DND-41 (cell line): Measurements from ENCODE around the gene RPL10.

ENCODE experiments used
- ATAC-seq: fragments of 200-7000 bp; cut with Tn5 transposase; 3 replicates; pipeline ENCODE4 v1.9.1; 2021; ENCODE audit warnings: low read depth; ENCODE audit not compliant: insufficient read depth
- DNase-seq: peaks from one replicate; pipeline ENCODE4 v3.0.0-alpha.2; 2020
- H2AFZ ChIP-seq: 2 replicates; pipeline ENCODE4 v1.6.0; 2012; ENCODE audit warnings: low read depth, low read length
- H3K27ac ChIP-seq: 2 replicates; pipeline ENCODE4 v1.5.1; 2012; ENCODE audit warnings: low read length, inconsistent platforms
- H3K27me3 ChIP-seq: fragments of 200-600 bp; sonication (generic); 2 replicates; pipeline ENCODE4 v1.6.0; 2012; ENCODE audit warnings: low read length, mild to moderate bottlenecking, inconsistent platforms; ENCODE audit not compliant: insufficient read depth, poor library complexity
- H3K36me3 ChIP-seq: 2 replicates; pipeline ENCODE4 v1.5.1; 2012; ENCODE audit warnings: low read length, inconsistent platforms; ENCODE audit not compliant: insufficient read depth
- H3K4me1 ChIP-seq: 2 replicates; pipeline ENCODE4 v1.5.1; 2012; ENCODE audit warnings: mild to moderate bottlenecking, low read length; ENCODE audit not compliant: insufficient read depth
- H3K4me2 ChIP-seq: 2 replicates; pipeline ENCODE4 v1.6.0; 2012; ENCODE audit warnings: mild to moderate bottlenecking, moderate library complexity, low read length, inconsistent platforms; ENCODE audit not compliant: insufficient read depth
- H3K4me3 ChIP-seq, 2 experiments: fragments of 200-600 bp in 1 of 2; shearing (Covaris generic) in 1 of 2; 2 replicates each; pipeline ENCODE4 v1.5.1; 2012 to 2016; ENCODE audit warnings: inconsistent platforms in 2 of 2, low read length in 2 of 2, mild to moderate bottlenecking in 2 of 2, low read depth in 1 of 2, moderate library complexity in 1 of 2
- H3K79me2 ChIP-seq: 2 replicates; pipeline ENCODE4 v1.6.0; 2012; ENCODE audit warnings: low read length, inconsistent platforms; ENCODE audit not compliant: insufficient read depth
- H3K9ac ChIP-seq: 2 replicates; pipeline ENCODE4 v1.6.0; 2012; ENCODE audit warnings: low read depth, mild to moderate bottlenecking, inconsistent platforms, low read length, moderate library complexity
- H3K9me3 ChIP-seq: 2 replicates; pipeline ENCODE4 v1.5.1; 2012; ENCODE audit warnings: low read length, moderate library complexity, mild to moderate bottlenecking, inconsistent platforms; ENCODE audit not compliant: insufficient read depth, severe bottlenecking
- H4K20me1 ChIP-seq: 2 replicates; pipeline ENCODE4 v1.6.0; 2012; ENCODE audit warnings: low read length; ENCODE audit not compliant: insufficient read depth
- CTCF ChIP-seq: IDR thresholded peaks from 2 replicates; pipeline ENCODE4 v1.5.1; 2012; ENCODE audit warnings: borderline replicate concordance, low read length, moderate library complexity, mild to moderate bottlenecking; ENCODE audit not compliant: poor library complexity, severe bottlenecking; ENCODE audit errors: extremely low read depth
- EZH2 ChIP-seq: IDR thresholded peaks from 3 replicates; pipeline ENCODE4 v1.6.1; 2012; ENCODE audit warnings: borderline replicate concordance, low read depth, mild to moderate bottlenecking, moderate library complexity, low read length, inconsistent platforms; ENCODE audit not compliant: severe bottlenecking

RPL10 gene

GRCh38 chrX:154371789-154372300, 26.3 kb upstream of the RPL10 start:
- H3K4me1 ChIP-seq = peaks cover 49% of the 10 kb centered on the region
- no peak for DNase-seq
- peak; percentile 8 for ATAC-seq
- H3K27me3 ChIP-seq = peaks cover 4% of the 10 kb centered on the region
- H3K79me2 ChIP-seq = peaks cover 42% of the 10 kb centered on the region
- no peaks in the 10 kb centered on the region for H3K9me3 ChIP-seq
- peak overlapping the region; percentile 55 for H2AFZ ChIP-seq
- H3K9ac ChIP-seq = peak overlapping the region; percentile 54
- H3K4me2 ChIP-seq = peak overlapping the region; percentile 90
- no peak overlapping the region; the same call in 1 of the 2 replicates for H3K27ac ChIP-seq
- H3K36me3 ChIP-seq = peaks cover 31% of the 10 kb centered on the region
- peak overlapping the region; percentile 25 to 60; a peak in 3 of 4 replicates for H3K4me3 ChIP-seq
- peaks cover 42% of the 10 kb centered on the region for H4K20me1 ChIP-seq
- TF ChIP-seq EZH2 (no peak), CTCF (no peak)

GRCh38 chrX:154372612-154373022, 25.6 kb upstream of the RPL10 start:
- H3K4me3 ChIP-seq = no peak overlapping the region
- no peak for DNase-seq
- ATAC-seq = no peak
- no peak overlapping the region for H2AFZ ChIP-seq
- no peak overlapping the region for H3K27ac ChIP-seq
- TF ChIP-seq EZH2 (no peak), CTCF (no peak)
- H3K79me2 ChIP-seq = peaks cover 38% of the 10 kb centered on the region
- H3K4me1 ChIP-seq = peaks cover 50% of the 10 kb centered on the region
- peaks cover 23% of the 10 kb centered on the region for H3K36me3 ChIP-seq
- H4K20me1 ChIP-seq = peaks cover 35% of the 10 kb centered on the region
- peak overlapping the region; percentile 90; the same call in 1 of the 2 replicates for H3K4me2 ChIP-seq
- peaks cover 4% of the 10 kb centered on the region for H3K27me3 ChIP-seq
- no peaks in the 10 kb centered on the region for H3K9me3 ChIP-seq
- no peak overlapping the region for H3K9ac ChIP-seq

- H3K4me2 ChIP-seq = no peak overlapping the region
- peaks cover 13% of the 10 kb centered on the region for H3K36me3 ChIP-seq
- no peaks in the 10 kb centered on the region for H3K9me3 ChIP-seq
- H3K4me1 ChIP-seq = peaks cover 47% of the 10 kb centered on the region
- no peak overlapping the region for H3K4me3 ChIP-seq
- TF ChIP-seq EZH2 (no peak), CTCF (peak; percentile 65)
- DNase-seq (peak; percentile 40), ATAC-seq (no peak)
- peaks cover 4% of the 10 kb centered on the region for H3K27me3 ChIP-seq
- H4K20me1 ChIP-seq = peaks cover 24% of the 10 kb centered on the region
- no peak overlapping the region for H3K27ac ChIP-seq
- H3K9ac ChIP-seq = no peak overlapping the region
- H2AFZ ChIP-seq = no peak overlapping the region
- peaks cover 28% of the 10 kb centered on the region for H3K79me2 ChIP-seq
Observed at GRCh38 chrX:154373340-154374306, 24.6 kb upstream of the RPL10 start.
